Ectodermal cell (in vitro differentiated cells): ENCODE measurements around the gene MYO10.

Source experiments
- H3K27ac ChIP-seq: 2 replicates; pipeline ENCODE4 v1.7.0; 2013; ENCODE audit warnings: mild to moderate bottlenecking, low read depth, low read length; ENCODE audit not compliant: insufficient read depth, poor library complexity, severe bottlenecking
- H3K27me3 ChIP-seq: 2 replicates; pipeline ENCODE4 v1.7.0; 2013; ENCODE audit warnings: mild to moderate bottlenecking, low read length; ENCODE audit not compliant: insufficient read depth, control insufficient read depth, poor library complexity, severe bottlenecking
- H3K36me3 ChIP-seq: one replicate; pipeline ENCODE4 v1.7.0; 2013; ENCODE audit warnings: low read length; ENCODE audit not compliant: control insufficient read depth, insufficient read depth
- H3K4me1 ChIP-seq: one replicate; pipeline ENCODE4 v1.7.0; 2013; ENCODE audit warnings: low read length; ENCODE audit not compliant: control insufficient read depth, insufficient read depth
- H3K4me3 ChIP-seq: 2 replicates; pipeline ENCODE4 v1.7.0; 2013; ENCODE audit warnings: low read depth, low read length, control low read depth; ENCODE audit not compliant: insufficient read depth
- H3K9me3 ChIP-seq: 2 replicates; pipeline ENCODE4 v1.7.0; 2013; ENCODE audit warnings: mild to moderate bottlenecking, low read length, moderate library complexity; ENCODE audit not compliant: control insufficient read depth
- WGBS, 2 experiments: methylation state at CpG; one replicate each; pipeline ENCODE4 v1.1.7; 2013; ENCODE audit warnings: missing lambda C conversion rate in 2 of 2; 5-methylcytosine and 5-hydroxymethylcytosine counted together

MYO10 gene

GRCh38 chr5:16681876-16682275 lies 254.2 kb downstream of the MYO10 start:
- Histone ChIP-seq H3K4me1 (no peaks in the 10 kb centered on the region), H3K9me3 (no peaks in the 10 kb centered on the region), H3K27me3 (no peaks in the 10 kb centered on the region), H3K27ac (no peak overlapping the region), H3K36me3 (peaks cover 49% of the 10 kb centered on the region), H3K4me3 (no peak overlapping the region)
- WGBS, 2 experiments, result 94 to 96% methylated on average over 13 of the region's 13 CpGs

GRCh38 chr5:16679863-16680262 lies 256.2 kb downstream of the MYO10 start:
- Histone ChIP-seq H3K4me3 (no peak overlapping the region), H3K4me1 (no peaks in the 10 kb centered on the region), H3K36me3 (peaks cover 43% of the 10 kb centered on the region), H3K27me3 (no peaks in the 10 kb centered on the region), H3K27ac (no peak overlapping the region), H3K9me3 (no peaks in the 10 kb centered on the region)
- 85 to 87% methylated on average over 14 of the region's 14 CpGs for WGBS, 2 experiments

GRCh38 chr5:16679190-16679589 lies 256.9 kb downstream of the MYO10 start:
- no peaks in the 10 kb centered on the region for H3K4me1 ChIP-seq
- no peak overlapping the region for H3K4me3 ChIP-seq
- WGBS, 2 experiments, result 91 to 96% methylated on average over 9 of the region's 9 CpGs
- no peaks in the 10 kb centered on the region for H3K9me3 ChIP-seq
- no peak overlapping the region for H3K27ac ChIP-seq
- H3K27me3 ChIP-seq, result no peaks in the 10 kb centered on the region
- peaks cover 48% of the 10 kb centered on the region for H3K36me3 ChIP-seq

GRCh38 chr5:16675806-16676205 lies 260.3 kb downstream of the MYO10 start:
- no peaks in the 10 kb centered on the region for H3K4me1 ChIP-seq
- H3K36me3 ChIP-seq, result peaks cover 55% of the 10 kb centered on the region
- 95% methylated on average over 9 of the region's 9 CpGs for WGBS, 2 experiments
- H3K4me3 ChIP-seq, result no peak overlapping the region
- H3K9me3 ChIP-seq, result no peaks in the 10 kb centered on the region
- H3K27ac ChIP-seq, result no peak overlapping the region
- H3K27me3 ChIP-seq, result no peaks in the 10 kb centered on the region

- Histone ChIP-seq H3K27me3 (no peaks in the 10 kb centered on the region), H3K4me3 (no peak overlapping the region), H3K36me3 (peaks cover 61% of the 10 kb centered on the region), H3K4me1 (no peaks in the 10 kb centered on the region), H3K9me3 (no peaks in the 10 kb centered on the region), H3K27ac (no peak overlapping the region)
- WGBS, 2 experiments, result 95% methylated on average over 8 of the region's 8 CpGs
Measured at GRCh38 chr5:16674750-16675149, 261.3 kb downstream of the MYO10 start.

- Histone ChIP-seq H3K27ac (no peak overlapping the region), H3K27me3 (no peaks in the 10 kb centered on the region), H3K9me3 (no peaks in the 10 kb centered on the region), H3K36me3 (peaks cover 50% of the 10 kb centered on the region), H3K4me3 (no peak overlapping the region), H3K4me1 (no peaks in the 10 kb centered on the region)
- 94 to 97% methylated on average over 18 of the region's 18 CpGs for WGBS, 2 experiments
Measured at GRCh38 chr5:16673241-16674201, 262.6 kb downstream of the MYO10 start.

GRCh38 chr5:16671208-16671607 lies 264.9 kb downstream of the MYO10 start:
- Histone ChIP-seq H3K27ac (no peak overlapping the region), H3K36me3 (peaks cover 67% of the 10 kb centered on the region), H3K9me3 (no peaks in the 10 kb centered on the region), H3K4me3 (no peak overlapping the region), H3K4me1 (no peaks in the 10 kb centered on the region), H3K27me3 (no peaks in the 10 kb centered on the region)
- 94 to 95% methylated on average over 7 of the region's 7 CpGs for WGBS, 2 experiments

- Histone ChIP-seq H3K27me3 (no peaks in the 10 kb centered on the region), H3K9me3 (no peaks in the 10 kb centered on the region), H3K4me3 (no peak overlapping the region), H3K27ac (no peak overlapping the region), H3K36me3 (peaks cover 69% of the 10 kb centered on the region), H3K4me1 (no peaks in the 10 kb centered on the region)
- whole genome bisulfite sequencing, 2 experiments, result 88 to 95% methylated on average over 2 to 3 of the region's 3 CpGs
Measured at GRCh38 chr5:16669776-16670175, 266.3 kb downstream of the MYO10 start.

- H3K4me3 ChIP-seq, result no peak overlapping the region
- no peaks in the 10 kb centered on the region for H3K9me3 ChIP-seq
- no peak overlapping the region for H3K27ac ChIP-seq
- H3K27me3 ChIP-seq, result no peaks in the 10 kb centered on the region
- H3K4me1 ChIP-seq, result no peaks in the 10 kb centered on the region
- WGBS, 2 experiments, result 96 to 97% methylated on average over 6 of the region's 6 CpGs
- H3K36me3 ChIP-seq, result peaks cover 61% of the 10 kb centered on the region
Measured at GRCh38 chr5:16668631-16669030, 267.5 kb downstream of the MYO10 start.

GRCh38 chr5:16668194-16668593 lies 267.9 kb downstream of the MYO10 start:
- H3K4me1 ChIP-seq, result no peaks in the 10 kb centered on the region
- peaks cover 57% of the 10 kb centered on the region for H3K36me3 ChIP-seq
- H3K27me3 ChIP-seq, result no peaks in the 10 kb centered on the region
- 96% methylated on average over 11 of the region's 11 CpGs for WGBS, 2 experiments
- H3K9me3 ChIP-seq, result no peaks in the 10 kb centered on the region
- no peak overlapping the region for H3K27ac ChIP-seq
- no peak overlapping the region for H3K4me3 ChIP-seq
